Ovary (tissue), 3 donors: ENCODE results near the gene TPO.

Experiments
- CTCF ChIP-seq, 3 donors: fragments of 450-650 bp in 2 of 3; fragments of 200-600 bp in 1 of 3; IDR thresholded peaks; one replicate each; pipeline versions ENCODE4 v1.5.1 to v1.8.0; 2016 to 2022; ENCODE audit warnings: antibody characterized with exemption in 3 of 3, mild to moderate bottlenecking in 1 of 3
- EP300 ChIP-seq: sonication (generic); formaldehyde crosslinking; IDR thresholded peaks from one replicate; pipeline ENCODE4 v1.6.1; 2017; ENCODE audit warnings: antibody characterized with exemption
- POLR2A ChIP-seq: fragments of 450-650 bp; IDR thresholded peaks from one replicate; pipeline ENCODE4 v1.6.1; 2017; ENCODE audit warnings: antibody characterized with exemption, mild to moderate bottlenecking, moderate library complexity
- donor health status: DM: no; HTN: no; CAD: no.

GRCh38 chr2:1377473-1377872 lies 35.8 kb upstream of the TPO start:
- TF ChIP-seq CTCF (IDR thresholded peaks at IDR 0.05), result no peak
- no peak for TF ChIP-seq POLR2A
- no peak for TF ChIP-seq EP300
